K562 (cell line): Measurements from ENCODE around the gene KCNK16. TPM values are rescaled to one million over a fixed set of nuclear protein-coding genes. Genes with fewer than 3 reads are reported as not detected.

ENCODE experiments used
- ATAC-seq: fragments of 200-7000 bp; cut with Tn5 transposase; 3 replicates; pipeline ENCODE4 v1.9.1; 2020; ENCODE audit warnings: moderate library complexity
- BruUV-seq: library from RNA; stranded (reverse); fragments of 400-500 nt; replicated peaks from 2 replicates; lab custom pipeline; 2021; lab: Mats Ljungman, UMichigan
- CTCF ChIA-PET: fragments of 300-600 bp; formaldehyde crosslinking; extraction: SDS; loops from one replicate; lab custom pipeline; 2021; ENCODE audit warnings: low intra/inter-chr PET ratio; lab: Yijun Ruan, JAX
- POLR2A ChIA-PET: fragments of 300-600, 350-650 bp; sonication (Branson Sonifier 250); formaldehyde crosslinking; extraction: SDS; loops from one replicate; lab custom pipeline; 2021; ENCODE audit warnings: antibody characterized with exemption, inconsistent platforms; lab: Yijun Ruan, JAX
- DNase-seq, 4 experiments: peaks; one replicate each; pipeline versions ENCODE4 v3.0.0 to v3.0.0-alpha.2; 2011 to 2018; ENCODE audit warnings: low spot score in 3 of 4, mixed read lengths in 3 of 4; ENCODE audit errors: extremely low read depth in 1 of 4
- FAIRE-seq: peaks from 2 replicates; lab custom pipeline; 2011; peaks lifted over from hg19 to GRCh38; lab: Jason Lieb, UNC
- H2AFZ ChIP-seq: 2 replicates; pipeline ENCODE4 v1.6.0; 2011; ENCODE audit warnings: low read depth, low read length, control low read depth, inconsistent platforms
- H3K27ac ChIP-seq: fragments of 200-600 bp; 3 replicates; pipeline ENCODE4 v1.8.0; 2011; ENCODE audit warnings: low read depth, mild to moderate bottlenecking, control low read depth, inconsistent platforms, low read length, moderate library complexity, mixed read lengths; ENCODE audit errors: extremely low read depth
- H3K27me3 ChIP-seq, 2 experiments: fragments of 300-600 bp in 1 of 2; 2 replicates in 1 of 2; 3 replicates in 1 of 2; pipeline versions ENCODE4 v1.6.0 to v1.8.0; 2011; ENCODE audit warnings: inconsistent platforms in 2 of 2, low read length in 2 of 2, mild to moderate bottlenecking in 1 of 2, mixed read lengths in 1 of 2, moderate library complexity in 1 of 2; ENCODE audit not compliant: control insufficient read depth in 2 of 2, insufficient read depth in 2 of 2
- H3K36me3 ChIP-seq: fragments of 300-600 bp; 3 replicates; pipeline ENCODE4 v1.8.0; 2011; ENCODE audit warnings: mild to moderate bottlenecking, low read length, inconsistent platforms; ENCODE audit not compliant: control insufficient read depth, insufficient read depth
- H3K4me1 ChIP-seq, 2 experiments: fragments of 200-600 bp in 1 of 2; replicated peaks in 1 of 2; 2 replicates in 1 of 2; 3 replicates in 1 of 2; pipeline versions ENCODE4 v1.5.1 to v1.8.0; 2011; ENCODE audit warnings: inconsistent platforms in 2 of 2, low read length in 2 of 2, mild to moderate bottlenecking in 1 of 2, mixed read lengths in 1 of 2, moderate library complexity in 1 of 2; ENCODE audit not compliant: control insufficient read depth in 2 of 2, insufficient read depth in 2 of 2
- H3K4me2 ChIP-seq: 2 replicates; pipeline ENCODE4 v1.6.1; 2011; ENCODE audit warnings: low read length, control low read depth, inconsistent platforms, mixed read lengths; ENCODE audit not compliant: insufficient read depth
- H3K4me3 ChIP-seq: fragments of 200-600 bp; sonication (generic), shearing (Covaris generic); 2 replicates; pipeline ENCODE4 v1.5.1; 2016; ENCODE audit warnings: control low read depth, inconsistent platforms
- H3K79me2 ChIP-seq: fragments of 200-600 bp; 3 replicates; pipeline ENCODE4 v1.8.0; 2011; ENCODE audit warnings: low read length, inconsistent platforms; ENCODE audit not compliant: control insufficient read depth, insufficient read depth
- H3K9ac ChIP-seq, 2 experiments: 2 replicates each; pipeline versions ENCODE4 v1.6.0 to v1.6.1; 2011; ENCODE audit warnings: low read depth in 2 of 2, low read length in 2 of 2, control low read depth in 1 of 2, inconsistent platforms in 1 of 2, mild to moderate bottlenecking in 1 of 2, mixed read lengths in 1 of 2; ENCODE audit not compliant: insufficient read depth in 1 of 2
- H3K9me1 ChIP-seq: one replicate; pipeline ENCODE4 v1.6.0; 2011; ENCODE audit warnings: inconsistent platforms, mild to moderate bottlenecking, low read length, moderate library complexity; ENCODE audit not compliant: control insufficient read depth, insufficient read depth
- H3K9me3 ChIP-seq: replicated peaks from 2 replicates; pipeline ENCODE4 v1.5.1; 2011; ENCODE audit warnings: low read depth, low read length, inconsistent platforms; ENCODE audit not compliant: control insufficient read depth, insufficient read depth
- H4K20me1 ChIP-seq: replicated peaks from 2 replicates; pipeline ENCODE4 v1.6.1; 2011; ENCODE audit warnings: low read length, inconsistent platforms, mixed read lengths; ENCODE audit not compliant: control insufficient read depth, insufficient read depth
- NFIC ChIP-seq: fragments of 450-650 bp; IDR thresholded peaks from 2 replicates; pipeline ENCODE4 v1.6.1; 2017; ENCODE audit warnings: mild to moderate bottlenecking, inconsistent platforms
- SREBF2 ChIP-seq: sonication (generic); formaldehyde crosslinking; IDR thresholded peaks from 2 replicates; pipeline ENCODE4 v1.4.0; 2020; ENCODE audit warnings: mild to moderate bottlenecking, missing genetic modification reagents
- TFE3 ChIP-seq: fragments of 450-650 bp; formaldehyde crosslinking; IDR thresholded peaks from 2 replicates; pipeline ENCODE4 v1.4.0; 2020; ENCODE audit warnings: mild to moderate bottlenecking, mixed read lengths
- USF2 ChIP-seq: sonication (generic); formaldehyde crosslinking; IDR thresholded peaks from 2 replicates; pipeline ENCODE4 v1.5.0; 2020; ENCODE audit warnings: missing genetic modification reagents
- ZBTB12 ChIP-seq: fragments of 250-450 bp; sonication (Bioruptor Pico); IDR thresholded peaks from 2 replicates; pipeline ENCODE4 v1.4.0; 2020
- WGBS: fragments of 100-300 bp; shearing (Covaris generic); methylation state at CpG from one replicate; pipeline ENCODE4 v1.1.6; 2016; ENCODE audit warnings: low coverage, mixed read lengths; ENCODE audit not compliant: insufficient coverage; ENCODE audit errors: missing lambda C conversion rate; 5-methylcytosine and 5-hydroxymethylcytosine counted together
- in situ Hi-C: fragments of 300-500 bp; cut with MboI; formaldehyde crosslinking; loops from 4 replicates; pipeline ENCODE4 v1.15.0; 2018; ENCODE audit warnings: inconsistent platforms, mixed read lengths
- intact Hi-C: fragments of 100-400 bp; cut with micrococcal nuclease; formaldehyde crosslinking; loops from 2 replicates; pipeline ENCODE4 v1.14.2; 2022
- polyA plus RNA-seq, 8 experiments: library from polyadenylated mRNA; depleted of rRNA in 4 of 8; stranded (reverse) in 5 of 8; unstranded in 3 of 8; fragments of >200 nt; fragmentation: Nextera tagmentation in 2 of 8; fragmentation: Illumina TruSeq in 1 of 8; extraction: Ambion mirVana in 2 of 8; extraction: Trizol in 1 of 8; gene quantifications; 2 replicates each; pipeline versions ENCODE4 v1.2.1 to v1.2.3, GENCODE V29; 2011 to 2014; ENCODE audit warnings: inconsistent platforms in 1 of 8, missing spikeins in 1 of 8
- total RNA-seq, 7 experiments: library from RNA; depleted of rRNA in 6 of 7; stranded (reverse); fragments of >200 nt in 6 of 7; fragmentation: Illumina TruSeq in 2 of 7; extraction: Trizol in 2 of 7; gene quantifications; 2 replicates each; pipeline versions ENCODE4 v1.2.1 to v1.2.3, GENCODE V29; 2011 to 2021; ENCODE audit warnings: low replicate concordance in 1 of 7

KCNK16 gene
- total and polyA plus RNA-seq, 9 of the 15 experiments (the other 6 are each of a cell fraction or from before 2014, with no cell fraction given), result not detected

GRCh38 chr6:39357998-39358686 is 35.6 kb upstream of the KCNK16 start:
- no peak for ATAC-seq
- H3K4me3 ChIP-seq, result no peak overlapping the region
- in situ Hi-C loops, result loop anchor here (25.0 kb wide), 3 partner anchors 954 to 1679 kb away; partner anchors contain the start of genes TSPO2 and UNC5CL
- no peaks in the 10 kb centered on the region for H3K36me3 ChIP-seq
- H3K27me3 ChIP-seq, result peaks cover 0 to 43% of the 10 kb centered on the region in 2 experiments; a peak in 4 of 5 replicates
- WGBS, result 0% methylated on average over 7 of the region's 7 CpGs
- H3K27ac ChIP-seq, result no peak overlapping the region
- H3K9ac ChIP-seq, result no peak overlapping the region
- intact Hi-C loops, result no loop called here
- ChIA-PET POLR2A (no interaction called here), CTCF (interaction anchor here (0.6 kb wide), 1 partner anchor 324 kb away, joined by 3 read pairs; no protein-coding TSS in a partner anchor)
- H3K9me3 ChIP-seq, result no peaks in the 10 kb centered on the region
- H3K4me1 ChIP-seq, result no peaks in the 10 kb centered on the region
- no peaks in the 10 kb centered on the region for H3K9me1 ChIP-seq
- TF ChIP-seq SREBF2 (CRISPR knock-in tag) (no peak), NFIC (peak; percentile 37; the same call in 1 of the 2 replicates)
- FAIRE-seq, result no peak
- no peak overlapping the region for H3K4me2 ChIP-seq
- DNase-seq, result no peak
- no peaks in the 10 kb centered on the region for H3K79me2 ChIP-seq
- BruUV-seq, result no TSS peak
- no peak overlapping the region for H2AFZ ChIP-seq
- H4K20me1 ChIP-seq, result peaks cover 4% of the 10 kb centered on the region; the same call in 1 of the 2 replicates

GRCh38 chr6:39353698-39354315 is 31.3 kb upstream of the KCNK16 start:
- no peak overlapping the region for H3K4me3 ChIP-seq
- no peaks in the 10 kb centered on the region for H3K9me3 ChIP-seq
- FAIRE-seq (no peak), DNase-seq (no peak), ATAC-seq (no peak)
- no peak overlapping the region for H3K27ac ChIP-seq
- intact Hi-C loops, result no loop called here
- no peak overlapping the region for H3K4me2 ChIP-seq
- no TSS peak for BruUV-seq
- H3K4me1 ChIP-seq, result no peaks in the 10 kb centered on the region
- ChIA-PET CTCF (no interaction called here), POLR2A (no interaction called here)
- H3K36me3 ChIP-seq, result no peaks in the 10 kb centered on the region
- TF ChIP-seq TFE3 (peak; percentile 16; the same call in 1 of the 2 replicates), USF2 (CRISPR knock-in tag) (peak; percentile 42; the same call in 1 of the 2 replicates), ZBTB12 (CRISPR knock-in tag) (no peak)
- no peaks in the 10 kb centered on the region for H3K79me2 ChIP-seq
- H3K9ac ChIP-seq, result no peak overlapping the region
- no peaks in the 10 kb centered on the region for H3K9me1 ChIP-seq
- no peak overlapping the region for H2AFZ ChIP-seq
- in situ Hi-C loops, result loop anchor here (25.0 kb wide), 3 partner anchors 958 to 1683 kb away; partner anchors contain the start of genes TSPO2 and UNC5CL
- WGBS, result 0% methylated on average over 7 of the region's 7 CpGs
- H3K27me3 ChIP-seq, result peaks cover 19 to 53% of the 10 kb centered on the region in 2 experiments; a peak in 4 of 5 replicates
- H4K20me1 ChIP-seq, result no peaks in the 10 kb centered on the region
